HG03280 (cell line): ENCODE measurements around the gene RASA1.

Source experiments
- ATAC-seq: cut with Tn5 transposase; IDR thresholded peaks from one replicate; pipeline ENCODE4 v1.9.1; 2021; ENCODE audit warnings: mild to moderate bottlenecking, moderate library complexity; ENCODE audit not compliant: unreplicated experiment

The RASA1 gene

GRCh38 chr5:87438231-87438630, 170.5 kb downstream of the RASA1 start:
- no peak for ATAC-seq
